ENCODE data around the gene SLC2A6. TPM values are rescaled to one million over a fixed set of nuclear protein-coding genes. Genes with fewer than 3 reads are reported as not detected.

SLC2A6 gene
- total and polyA plus RNA-seq, 2 donors from 2014 or later = 2.5 to 5.8 TPM

- H3K9me3 ChIP-seq (ENCODE audit: control insufficient read depth in 2 of 3, insufficient read depth in 1 of 3, low read length in 3 of 3) = no peaks in the 10 kb centered on the region
- TF ChIP-seq CTCF (IDR thresholded peaks at IDR 0.05; ENCODE audit: borderline replicate concordance, extremely low read depth, insufficient read depth) = no peak
- FAIRE-seq = no peak
- H3K27ac ChIP-seq (ENCODE audit: low read depth in 2 of 2, low read length in 2 of 2) = no peak overlapping the region
- intact Hi-C loops (cut with DNase I) = no loop called here
- H3K9ac ChIP-seq (ENCODE audit: low read length in 3 of 3) = no peak overlapping the region
- no peaks in the 10 kb centered on the region for H3K27me3 ChIP-seq (ENCODE audit: control insufficient read depth, insufficient read depth, low read length)
- no peaks in the 10 kb centered on the region for H3K4me1 ChIP-seq (ENCODE audit: control insufficient read depth in 2 of 3, insufficient read depth in 2 of 3, low read depth in 1 of 3, low read length in 3 of 3)
- no peak overlapping the region for H3K4me3 ChIP-seq (ENCODE audit: low read length in 3 of 3)
- DNase-seq = peak in 2 of 5 donors; percentile 27 to 82
- H3K36me3 ChIP-seq (ENCODE audit: control insufficient read depth in 2 of 3, insufficient read depth in 3 of 3, low read length in 3 of 3) = no peaks in the 10 kb centered on the region
Observed at GRCh38 chr9:133429214-133429613, 49.7 kb downstream of the SLC2A6 start.

- Histone ChIP-seq H3K4me1 (ENCODE audit: control insufficient read depth in 2 of 3, insufficient read depth in 2 of 3, low read depth in 1 of 3, low read length in 3 of 3) (no peaks in the 10 kb centered on the region), H3K36me3 (ENCODE audit: control insufficient read depth in 2 of 3, insufficient read depth in 3 of 3, low read length in 3 of 3) (no peaks in the 10 kb centered on the region), H3K27me3 (ENCODE audit: control insufficient read depth, insufficient read depth, low read length) (no peaks in the 10 kb centered on the region), H3K4me3 (ENCODE audit: low read length in 3 of 3) (no peak overlapping the region), H3K9me3 (ENCODE audit: control insufficient read depth in 2 of 3, insufficient read depth in 1 of 3, low read length in 3 of 3) (no peaks in the 10 kb centered on the region), H3K9ac (ENCODE audit: low read length in 3 of 3) (no peak overlapping the region), H3K27ac (ENCODE audit: low read depth in 2 of 2, low read length in 2 of 2) (no peak overlapping the region)
- DNase-seq (peak in 4 of 5 donors; percentile 64 to 83 (median 76)), FAIRE-seq (no peak)
- intact Hi-C loops (cut with DNase I) = no loop called here
- no peak for TF ChIP-seq CTCF (IDR thresholded peaks at IDR 0.05; ENCODE audit: borderline replicate concordance, extremely low read depth, insufficient read depth)
Observed at GRCh38 chr9:133428617-133429101, 50.2 kb downstream of the SLC2A6 start.

- Histone ChIP-seq H3K4me1 (ENCODE audit: control insufficient read depth in 2 of 3, insufficient read depth in 2 of 3, low read depth in 1 of 3, low read length in 3 of 3) (no peaks in the 10 kb centered on the region), H3K27ac (ENCODE audit: low read depth in 2 of 2, low read length in 2 of 2) (no peak overlapping the region)
- intact Hi-C loops (cut with DNase I) = no loop called here
Observed at GRCh38 chr9:133427658-133428348, 51.1 kb downstream of the SLC2A6 start.

More at GRCh38 chr9:133427658-133428348, 51.1 kb downstream of the SLC2A6 start:
- H3K27me3 ChIP-seq (ENCODE audit: control insufficient read depth, insufficient read depth, low read length) = no peaks in the 10 kb centered on the region
- no peak for TF ChIP-seq CTCF (IDR thresholded peaks at IDR 0.05; ENCODE audit: borderline replicate concordance, extremely low read depth, insufficient read depth)
- no peak overlapping the region for H3K4me3 ChIP-seq (ENCODE audit: low read length in 3 of 3)
- DNase-seq = no peak
- H3K36me3 ChIP-seq (ENCODE audit: control insufficient read depth in 2 of 3, insufficient read depth in 3 of 3, low read length in 3 of 3) = no peaks in the 10 kb centered on the region
- no peak for FAIRE-seq
- no peak overlapping the region for H3K9ac ChIP-seq (ENCODE audit: low read length in 3 of 3)
- no peaks in the 10 kb centered on the region for H3K9me3 ChIP-seq (ENCODE audit: control insufficient read depth in 2 of 3, insufficient read depth in 1 of 3, low read length in 3 of 3)

All from kidney (tissue), 14 donors.